Lower leg skin (tissue), 3 donors: Measurements from ENCODE around the gene HECTD4.

Experiments used
- POLR2A ChIP-seq, 2 donors: fragments of 450-650 bp; IDR thresholded peaks; one replicate each; pipeline ENCODE4 v1.6.1; 2016 to 2017; ENCODE audit warnings: antibody characterized with exemption in 2 of 2, mild to moderate bottlenecking in 1 of 2, moderate library complexity in 1 of 2
- TF ChIP-seq, protein P1 (sequence below), 3 donors: fragments of 450-650 bp; IDR thresholded peaks; one replicate each; pipeline ENCODE4 v1.5.1; 2016; ENCODE audit warnings: antibody characterized with exemption in 3 of 3, mild to moderate bottlenecking in 3 of 3, moderate library complexity in 2 of 3

DNA sequence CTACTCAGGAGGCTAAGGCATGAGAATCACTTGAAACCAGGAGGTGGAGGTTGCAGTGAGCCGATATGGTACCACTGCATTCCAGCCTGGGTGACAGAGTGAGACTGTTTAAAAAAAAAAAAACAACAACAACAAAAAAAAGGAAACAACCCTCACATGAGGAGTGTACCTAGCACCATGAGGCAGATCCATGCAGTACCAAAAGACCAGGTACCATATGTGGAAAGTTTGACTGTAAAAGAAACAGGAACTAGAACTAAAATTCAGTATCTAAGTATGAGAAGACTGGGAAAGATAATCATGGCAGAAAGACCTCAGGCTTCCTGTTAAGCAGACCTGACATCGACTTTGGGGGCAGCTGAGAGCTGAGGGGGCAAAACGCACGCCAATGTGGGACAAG, 201.8 kb downstream of the HECTD4 start:
- TF ChIP-seq, protein P1, sequence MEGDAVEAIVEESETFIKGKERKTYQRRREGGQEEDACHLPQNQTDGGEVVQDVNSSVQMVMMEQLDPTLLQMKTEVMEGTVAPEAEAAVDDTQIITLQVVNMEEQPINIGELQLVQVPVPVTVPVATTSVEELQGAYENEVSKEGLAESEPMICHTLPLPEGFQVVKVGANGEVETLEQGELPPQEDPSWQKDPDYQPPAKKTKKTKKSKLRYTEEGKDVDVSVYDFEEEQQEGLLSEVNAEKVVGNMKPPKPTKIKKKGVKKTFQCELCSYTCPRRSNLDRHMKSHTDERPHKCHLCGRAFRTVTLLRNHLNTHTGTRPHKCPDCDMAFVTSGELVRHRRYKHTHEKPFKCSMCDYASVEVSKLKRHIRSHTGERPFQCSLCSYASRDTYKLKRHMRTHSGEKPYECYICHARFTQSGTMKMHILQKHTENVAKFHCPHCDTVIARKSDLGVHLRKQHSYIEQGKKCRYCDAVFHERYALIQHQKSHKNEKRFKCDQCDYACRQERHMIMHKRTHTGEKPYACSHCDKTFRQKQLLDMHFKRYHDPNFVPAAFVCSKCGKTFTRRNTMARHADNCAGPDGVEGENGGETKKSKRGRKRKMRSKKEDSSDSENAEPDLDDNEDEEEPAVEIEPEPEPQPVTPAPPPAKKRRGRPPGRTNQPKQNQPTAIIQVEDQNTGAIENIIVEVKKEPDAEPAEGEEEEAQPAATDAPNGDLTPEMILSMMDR (IDR thresholded peaks at IDR 0.05) = no peak
- TF ChIP-seq POLR2A (IDR thresholded peaks at IDR 0.05) = no peak
